PFSK-1 (cell line): ENCODE measurements around the gene NDUFS5.

Source experiments
- FOXP2 ChIP-seq: optimal IDR thresholded peaks from 2 replicates; pipeline ENCODE3; 2011; ENCODE audit warnings: borderline replicate concordance, control low read depth, inconsistent platforms; ENCODE audit not compliant: insufficient read depth; ENCODE audit errors: extremely low read length, extremely low read depth
- POLR2AphosphoS5 ChIP-seq: IDR thresholded peaks from 2 replicates; pipeline ENCODE4 v1.6.1; 2012; ENCODE audit warnings: low read depth, mild to moderate bottlenecking, control low read depth, low read length, moderate library complexity
- SIN3A ChIP-seq: IDR thresholded peaks from 2 replicates; pipeline ENCODE4 v1.6.1; 2012; ENCODE audit warnings: mild to moderate bottlenecking, low read length, moderate library complexity, borderline replicate concordance; ENCODE audit not compliant: insufficient read depth
- TAF1 ChIP-seq: IDR thresholded peaks from 2 replicates; pipeline ENCODE4 v1.6.1; 2012; ENCODE audit warnings: low read length, control low read depth, borderline replicate concordance; ENCODE audit not compliant: insufficient read depth
- TF ChIP-seq, protein P1 (sequence below), 2 experiments: IDR thresholded peaks; 2 replicates each; pipeline versions ENCODE4 v1.6.1 to v1.8.0; 2011 to 2012; ENCODE audit warnings: low read depth in 2 of 2, low read length in 2 of 2, control low read depth in 1 of 2, inconsistent platforms in 1 of 2, mild to moderate bottlenecking in 1 of 2, moderate library complexity in 1 of 2; ENCODE audit not compliant: insufficient read depth in 1 of 2

Gene NDUFS5

GRCh38 chr1:39046613-39047210, 20.6 kb downstream of the NDUFS5 start:
- TF ChIP-seq, protein P1, sequence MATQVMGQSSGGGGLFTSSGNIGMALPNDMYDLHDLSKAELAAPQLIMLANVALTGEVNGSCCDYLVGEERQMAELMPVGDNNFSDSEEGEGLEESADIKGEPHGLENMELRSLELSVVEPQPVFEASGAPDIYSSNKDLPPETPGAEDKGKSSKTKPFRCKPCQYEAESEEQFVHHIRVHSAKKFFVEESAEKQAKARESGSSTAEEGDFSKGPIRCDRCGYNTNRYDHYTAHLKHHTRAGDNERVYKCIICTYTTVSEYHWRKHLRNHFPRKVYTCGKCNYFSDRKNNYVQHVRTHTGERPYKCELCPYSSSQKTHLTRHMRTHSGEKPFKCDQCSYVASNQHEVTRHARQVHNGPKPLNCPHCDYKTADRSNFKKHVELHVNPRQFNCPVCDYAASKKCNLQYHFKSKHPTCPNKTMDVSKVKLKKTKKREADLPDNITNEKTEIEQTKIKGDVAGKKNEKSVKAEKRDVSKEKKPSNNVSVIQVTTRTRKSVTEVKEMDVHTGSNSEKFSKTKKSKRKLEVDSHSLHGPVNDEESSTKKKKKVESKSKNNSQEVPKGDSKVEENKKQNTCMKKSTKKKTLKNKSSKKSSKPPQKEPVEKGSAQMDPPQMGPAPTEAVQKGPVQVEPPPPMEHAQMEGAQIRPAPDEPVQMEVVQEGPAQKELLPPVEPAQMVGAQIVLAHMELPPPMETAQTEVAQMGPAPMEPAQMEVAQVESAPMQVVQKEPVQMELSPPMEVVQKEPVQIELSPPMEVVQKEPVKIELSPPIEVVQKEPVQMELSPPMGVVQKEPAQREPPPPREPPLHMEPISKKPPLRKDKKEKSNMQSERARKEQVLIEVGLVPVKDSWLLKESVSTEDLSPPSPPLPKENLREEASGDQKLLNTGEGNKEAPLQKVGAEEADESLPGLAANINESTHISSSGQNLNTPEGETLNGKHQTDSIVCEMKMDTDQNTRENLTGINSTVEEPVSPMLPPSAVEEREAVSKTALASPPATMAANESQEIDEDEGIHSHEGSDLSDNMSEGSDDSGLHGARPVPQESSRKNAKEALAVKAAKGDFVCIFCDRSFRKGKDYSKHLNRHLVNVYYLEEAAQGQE (IDR thresholded peaks at IDR 0.05; ENCODE audit: insufficient read depth in 1 of 2, low read depth in 2 of 2, low read length in 2 of 2) = no peak
- no peak for TF ChIP-seq POLR2AphosphoS5
- no peak for TF ChIP-seq FOXP2
- no peak for TF ChIP-seq TAF1
- TF ChIP-seq SIN3A = no peak

DNA sequence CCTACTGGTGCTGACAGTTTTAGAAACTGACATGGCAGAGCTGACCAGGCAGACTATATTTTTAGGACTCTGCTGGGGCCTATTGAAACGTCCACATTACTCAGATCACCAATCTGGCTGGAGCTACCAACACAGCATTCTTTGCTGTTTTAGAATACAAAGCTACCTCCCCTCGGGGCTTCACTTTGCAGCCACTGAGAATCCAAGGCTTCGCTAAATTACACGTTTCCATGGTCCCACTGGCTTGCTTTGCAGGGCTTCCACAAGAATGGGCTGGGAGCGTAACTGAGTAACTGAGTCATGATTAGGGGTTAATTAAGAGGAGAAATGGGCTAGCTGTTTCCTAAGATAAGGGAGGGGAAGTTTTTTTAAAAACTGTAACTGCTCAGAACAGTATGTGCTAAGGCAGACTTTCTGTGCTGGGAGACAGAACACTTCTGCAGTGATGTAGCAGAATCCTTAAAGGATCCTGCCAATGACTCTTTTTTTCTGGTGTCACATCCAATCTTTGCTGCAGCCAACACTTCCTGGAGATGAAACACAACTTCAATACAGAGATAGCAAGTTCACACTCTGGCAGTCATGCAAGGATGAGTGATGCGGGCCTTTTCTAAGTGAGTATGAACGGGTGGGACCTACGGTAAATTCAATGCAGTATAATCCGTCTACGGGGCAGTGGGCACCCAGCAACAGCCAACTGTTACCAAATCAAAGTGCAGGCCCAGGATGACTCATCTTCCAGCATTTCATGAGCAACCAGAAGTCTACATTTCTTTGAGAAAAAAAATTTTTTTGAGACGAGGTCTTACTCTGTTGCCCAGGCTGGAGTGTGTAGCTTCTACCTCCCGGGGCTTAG, 21.5 kb downstream of the NDUFS5 start:
- TF ChIP-seq TAF1 = no peak
- TF ChIP-seq POLR2AphosphoS5 = no peak
- no peak for TF ChIP-seq FOXP2

DNA sequence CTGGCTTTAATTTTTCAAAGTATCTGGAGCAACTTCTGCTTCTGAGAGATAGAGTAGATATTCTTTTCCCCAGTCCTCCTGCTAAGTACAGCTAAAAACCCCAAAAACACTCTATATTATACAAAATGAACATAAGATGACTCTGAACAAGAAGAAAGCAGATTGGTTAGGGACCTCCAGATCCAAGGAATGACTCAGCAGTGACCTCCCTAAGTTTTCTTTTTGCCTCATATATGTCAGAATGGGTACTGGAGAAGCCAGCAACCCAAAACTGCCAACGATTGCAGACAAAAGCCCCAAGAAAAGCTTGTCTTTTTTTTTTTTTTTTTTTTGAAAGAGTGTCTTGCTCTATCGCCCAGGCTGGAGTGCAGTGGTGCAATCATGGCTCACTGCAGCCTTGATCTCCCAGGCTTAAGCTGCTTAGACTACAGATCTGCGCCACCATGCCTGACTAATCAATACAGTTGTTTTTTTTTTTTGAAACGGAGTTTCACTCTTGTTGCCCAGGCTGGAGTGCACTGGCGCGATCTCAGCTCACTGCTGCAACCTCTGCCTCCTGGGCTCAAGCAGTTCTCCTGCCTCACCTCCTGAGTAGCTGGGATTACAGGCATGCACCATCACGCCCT, 22.7 kb downstream of the NDUFS5 start:
- no peak for TF ChIP-seq SIN3A
- TF ChIP-seq FOXP2 = no peak
- TF ChIP-seq POLR2AphosphoS5 = no peak
- no peak for TF ChIP-seq TAF1
- TF ChIP-seq, protein P1 (IDR thresholded peaks at IDR 0.05; ENCODE audit: insufficient read depth in 1 of 2, low read depth in 2 of 2, low read length in 2 of 2) = no peak

GRCh38 chr1:39050001-39050400, 23.9 kb downstream of the NDUFS5 start:
- no peak for TF ChIP-seq SIN3A
- no peak for TF ChIP-seq TAF1
- no peak for TF ChIP-seq FOXP2
- TF ChIP-seq POLR2AphosphoS5 = no peak
- TF ChIP-seq, protein P1 (IDR thresholded peaks at IDR 0.05; ENCODE audit: insufficient read depth in 1 of 2, low read depth in 2 of 2, low read length in 2 of 2) = no peak

DNA sequence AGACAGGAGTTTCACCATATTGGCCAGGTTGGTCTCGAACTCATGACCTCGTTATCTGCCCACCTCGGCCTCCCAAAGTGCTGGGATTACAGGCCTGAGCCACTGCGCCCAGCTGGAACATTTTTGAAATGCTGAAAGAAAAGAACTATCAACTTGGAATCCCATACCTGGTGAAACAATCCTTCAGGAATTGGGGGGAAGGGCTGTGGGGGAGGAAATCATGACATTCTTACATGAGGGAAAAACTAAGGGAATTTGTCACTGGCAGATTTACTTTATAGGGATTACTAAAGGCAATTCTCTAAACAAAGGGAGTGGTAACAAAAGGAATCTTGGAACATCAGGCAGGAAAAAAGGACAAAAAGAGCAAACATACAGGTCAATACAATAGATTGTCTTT, 25.8 kb downstream of the NDUFS5 start:
- TF ChIP-seq POLR2AphosphoS5 (no peak), SIN3A (no peak), TAF1 (no peak), FOXP2 (no peak)
- TF ChIP-seq, protein P1 (IDR thresholded peaks at IDR 0.05; ENCODE audit: insufficient read depth in 1 of 2, low read depth in 2 of 2, low read length in 2 of 2) = no peak
